Activated naive CD8-positive, alpha-beta T cell treated with anti-CD3 and anti-CD28 coated beads, Interleukin-2, amount 50 U/mL, for 16 hours (primary cell): ENCODE results near the gene MYORG.

Source experiments
- DNase-seq: peaks from one replicate; pipeline ENCODE4 v3.0.0-alpha.2; 2020; ENCODE audit warnings: low read depth, low spot score

Gene MYORG

DNA sequence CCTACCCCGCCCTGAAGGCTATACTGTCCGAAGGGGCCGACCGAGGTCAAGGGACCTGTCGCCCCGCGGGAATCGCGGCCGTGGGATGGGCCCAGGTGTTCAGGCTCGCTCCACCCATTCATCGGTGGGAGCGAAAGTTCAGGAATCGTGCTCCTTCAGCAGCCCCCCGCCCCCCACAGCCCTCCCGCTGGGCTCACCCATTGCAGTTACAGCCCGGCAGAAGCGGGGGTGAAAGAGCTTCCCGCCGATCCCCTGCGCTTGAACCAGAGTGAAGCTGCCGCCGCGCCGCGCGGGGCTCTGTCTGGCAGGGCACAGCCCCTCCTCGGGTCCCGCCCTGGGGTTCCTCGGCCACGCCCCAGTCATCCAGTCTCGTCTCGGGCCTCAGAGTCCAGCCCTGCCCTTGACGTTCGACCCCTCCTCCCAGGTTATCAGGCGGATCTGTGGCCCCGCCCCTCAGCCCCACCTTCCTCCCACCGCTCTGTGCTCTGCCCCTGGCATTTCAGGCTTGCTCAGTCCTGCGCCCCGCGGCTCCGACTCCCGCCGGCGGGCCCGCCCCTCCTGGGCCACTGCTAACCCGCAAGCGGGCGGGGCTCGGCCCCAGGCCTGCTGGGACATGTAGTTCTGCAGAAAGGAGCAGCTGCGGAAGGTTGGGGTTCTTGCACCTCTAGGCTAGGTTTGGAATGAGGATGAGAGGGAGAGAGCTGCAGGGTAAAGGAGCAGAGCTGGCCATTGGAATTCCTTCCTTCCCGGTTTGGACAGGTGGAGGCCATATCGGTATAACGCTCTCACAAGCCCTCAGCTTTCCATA, at the start of gene MYORG:
Gene MYORG, minus strand, starts transcription at position 303 of the 808 bp plus-strand sequence. CDS start 3,955 bp downstream, outside the sequence.
- peak; percentile 92 for DNase-seq

DNA sequence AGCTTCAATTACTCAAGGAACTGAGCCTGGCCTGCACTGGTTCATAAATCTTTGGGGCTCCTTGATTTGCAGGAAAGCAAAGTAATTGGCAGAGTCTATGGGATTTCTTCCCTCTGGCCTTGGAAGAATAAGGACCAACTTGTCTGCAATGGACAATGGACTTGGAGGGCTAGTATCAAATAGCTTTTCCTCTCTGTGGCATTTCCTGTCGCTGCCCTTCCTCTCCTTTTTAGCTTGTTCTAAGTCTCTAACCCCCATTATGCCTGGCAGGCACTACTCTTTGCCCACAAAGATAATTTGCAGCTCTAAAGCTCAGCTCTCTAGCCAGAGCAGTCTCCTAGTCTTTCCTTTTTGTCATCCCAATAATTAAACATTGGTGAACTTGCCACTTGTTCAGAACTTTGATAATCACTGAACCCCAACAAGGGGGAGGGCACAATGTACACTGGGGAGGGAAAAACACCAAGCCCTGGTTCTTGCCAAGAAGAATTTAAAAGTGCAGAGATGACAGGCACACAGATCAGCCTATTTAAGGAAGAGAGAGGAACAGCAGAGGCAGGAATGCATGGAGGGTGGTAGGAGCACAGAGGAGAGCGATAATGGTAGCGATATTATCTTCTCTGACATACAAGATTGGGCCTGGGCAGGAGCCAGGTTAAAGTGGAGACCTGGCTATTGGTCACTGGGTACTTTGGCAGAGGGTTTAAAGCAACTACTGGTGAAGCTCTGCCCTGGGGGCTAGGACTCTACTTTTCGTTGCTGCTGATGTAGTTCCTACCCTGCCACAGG, 43.2 kb upstream of the MYORG start:
- no peak for DNase-seq

DNA sequence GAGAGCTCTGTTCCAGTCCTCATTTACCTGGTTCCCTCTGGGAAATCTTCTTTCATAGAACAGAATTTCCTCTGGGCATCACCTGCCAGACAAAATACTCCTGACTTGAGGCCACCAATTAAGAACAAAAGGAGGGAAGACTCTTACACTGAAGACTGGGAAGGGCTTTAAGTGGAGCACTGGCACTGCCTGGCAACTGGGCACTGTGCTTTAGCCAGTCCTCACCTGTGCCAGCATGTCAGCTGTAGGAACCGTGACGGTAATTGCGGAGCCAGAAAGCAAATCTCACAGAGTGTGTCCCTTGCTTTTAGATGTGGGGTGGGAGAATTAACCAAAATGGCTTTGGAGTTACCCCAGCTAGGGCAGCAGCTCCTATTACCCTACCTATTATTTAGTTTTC, 41.0 kb upstream of the MYORG start:
- no peak for DNase-seq

DNA sequence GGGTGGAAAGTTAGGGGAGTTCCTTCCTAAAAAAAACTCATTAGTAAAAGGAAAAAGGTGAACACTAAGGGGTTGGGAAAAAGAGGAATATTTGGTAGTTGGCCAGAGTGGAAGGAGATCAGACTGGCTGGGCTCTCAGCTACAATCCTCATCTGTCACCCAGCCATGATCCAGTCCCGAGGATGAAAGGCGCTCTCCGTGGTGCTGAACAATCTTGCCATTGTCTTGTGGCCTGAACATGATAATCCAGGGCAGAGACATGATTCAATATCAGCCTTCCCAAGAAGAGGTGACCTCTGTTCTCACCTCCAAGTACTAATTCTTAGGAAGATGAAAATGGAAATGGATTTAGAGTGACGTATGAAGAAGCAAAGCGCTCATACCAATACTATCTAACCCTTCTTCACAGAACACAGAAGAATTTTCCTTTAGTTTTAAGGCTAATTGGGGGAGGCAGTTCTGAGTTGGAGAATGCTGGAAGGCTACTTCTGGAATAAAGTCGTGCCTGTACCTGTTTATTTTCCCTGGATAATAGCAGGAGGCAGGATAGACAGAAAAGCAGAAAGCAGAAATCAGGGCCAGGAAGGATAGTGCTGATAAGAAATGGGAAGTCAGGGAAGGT, 36.6 kb upstream of the MYORG start:
- DNase-seq: no peak

- no peak for DNase-seq
These were observed 35.6 kb upstream of the MYORG start for GRCh38 chr9:34412336-34412735.

- no peak for DNase-seq
These were observed 32.5 kb upstream of the MYORG start for GRCh38 chr9:34409154-34409553.

DNA sequence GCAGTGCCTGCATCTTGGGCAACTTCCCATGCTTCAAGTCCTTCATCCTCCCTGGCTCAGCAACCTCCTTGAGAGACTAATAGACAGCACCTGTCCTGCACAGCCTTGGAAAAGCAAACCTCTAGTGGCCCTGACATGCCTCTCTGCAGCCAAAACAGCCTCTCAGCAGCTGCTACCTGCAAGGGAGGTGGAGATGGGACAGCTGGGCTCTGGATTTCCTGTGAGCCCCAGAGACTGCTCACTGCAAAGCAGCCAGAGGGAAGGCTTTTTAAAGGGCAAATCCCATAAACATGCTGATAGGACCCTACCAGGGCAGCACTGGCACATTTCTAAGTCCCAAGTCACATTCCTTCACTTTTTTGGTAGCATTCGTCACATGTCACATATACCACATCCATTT, 31.5 kb upstream of the MYORG start:
- no peak for DNase-seq

DNA sequence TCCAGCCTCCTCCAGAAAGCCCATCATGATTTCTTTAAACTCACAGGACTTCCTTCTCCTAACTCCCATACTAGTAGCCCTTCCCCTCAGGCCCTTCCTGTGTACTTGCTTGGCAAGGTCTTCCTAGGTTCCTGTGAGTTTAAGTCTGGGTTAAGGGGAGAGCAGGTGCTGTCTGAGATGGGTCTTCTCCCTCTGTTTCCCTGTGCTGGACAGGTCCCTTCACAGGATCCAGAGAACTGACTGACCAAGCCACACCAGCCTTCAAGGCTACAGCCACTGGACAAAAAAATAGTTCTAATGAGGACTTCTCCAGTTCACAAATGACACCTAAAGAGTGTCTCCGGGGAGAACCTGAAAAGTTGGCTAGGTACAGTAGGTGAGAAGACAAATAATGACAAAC, 29.5 kb upstream of the MYORG start:
- no peak for DNase-seq

DNA sequence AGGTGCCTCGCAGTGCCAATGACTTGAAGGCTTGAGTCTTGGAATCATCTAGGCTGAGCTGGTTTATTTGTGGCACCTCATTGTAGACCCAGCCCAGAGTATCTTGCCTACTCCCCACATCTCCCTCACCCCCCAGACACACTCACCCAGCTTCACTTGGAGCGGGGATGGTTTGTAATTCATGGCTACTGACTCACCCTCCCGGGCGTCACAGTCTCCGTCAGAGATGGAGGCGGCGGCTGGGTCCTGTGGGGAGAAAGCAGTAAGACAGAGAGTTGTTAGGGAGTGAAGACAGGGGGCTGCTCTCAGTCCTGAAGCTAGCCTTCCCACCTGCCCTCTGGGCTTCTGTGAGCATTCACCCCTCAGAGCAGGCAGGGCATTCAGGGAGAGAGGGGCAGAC, 29.0 kb upstream of the MYORG start:
- DNase-seq: no peak

DNA sequence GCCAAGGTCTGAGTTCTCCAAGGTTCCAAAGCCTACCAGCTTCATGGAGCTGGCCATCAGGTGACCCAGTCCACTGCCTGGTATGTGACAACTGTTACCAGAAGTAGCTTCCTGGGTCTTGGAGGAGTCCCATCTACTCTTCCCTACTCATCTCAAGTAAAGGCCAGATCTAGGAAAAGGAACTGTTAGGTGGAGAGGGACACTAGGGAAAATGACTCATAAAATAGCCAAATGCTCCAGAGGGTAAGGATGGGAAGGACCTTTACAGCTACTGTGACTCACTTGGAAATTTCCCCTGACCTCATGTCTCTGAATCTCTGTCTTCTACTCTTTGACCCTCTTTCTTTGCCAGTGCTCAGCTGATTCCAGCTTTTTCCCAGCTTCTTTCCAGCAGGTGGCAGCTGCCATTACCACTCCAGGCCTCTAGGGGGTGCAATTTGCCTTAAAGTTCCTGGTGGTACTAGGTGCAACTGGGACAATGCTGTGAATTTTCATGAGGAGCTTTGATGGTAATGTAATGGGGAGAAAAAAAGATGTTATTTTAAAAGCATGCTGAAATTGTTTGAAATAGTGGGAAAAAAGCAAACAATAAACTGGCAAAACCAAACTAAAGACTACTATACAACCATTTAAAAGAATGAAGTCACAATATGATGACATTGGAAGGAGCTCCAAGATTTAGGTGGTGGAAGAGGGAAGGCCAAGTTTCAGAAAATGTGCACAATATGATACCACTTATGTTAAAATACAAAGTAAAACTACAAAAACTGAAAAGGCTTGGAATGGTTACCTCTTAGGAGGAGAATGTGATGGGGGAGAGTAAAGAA, 27.1 kb upstream of the MYORG start:
- DNase-seq: peak; percentile 15

- no peak for DNase-seq
These were observed 24.2 kb upstream of the MYORG start for GRCh38 chr9:34400686-34401602.

GRCh38 chr9:34400275-34400674, 23.6 kb upstream of the MYORG start:
- no peak for DNase-seq

DNA sequence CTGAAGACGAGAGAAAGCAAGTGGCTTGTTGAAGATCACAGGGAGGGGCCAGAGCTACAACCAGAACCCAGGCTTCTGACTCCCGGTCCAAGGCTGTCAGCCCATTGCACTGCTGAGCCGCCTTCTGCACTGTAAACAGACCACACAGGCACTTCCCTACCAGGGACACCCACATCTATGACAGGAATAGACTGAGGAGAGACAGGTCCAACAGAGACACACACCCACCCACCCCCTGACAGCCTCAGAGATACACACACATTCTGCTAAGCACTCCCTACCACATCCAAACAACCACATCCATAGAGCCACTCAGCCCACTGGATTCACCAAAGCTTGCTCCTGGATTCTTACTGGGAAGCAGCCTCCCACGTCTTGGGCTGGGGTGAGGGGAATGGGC, 23.0 kb upstream of the MYORG start:
- DNase-seq: no peak

- DNase-seq: no peak
These were observed 22.2 kb upstream of the MYORG start for GRCh38 chr9:34398875-34399274.

GRCh38 chr9:34396276-34397214, 19.8 kb upstream of the MYORG start:
- DNase-seq: no peak

DNA sequence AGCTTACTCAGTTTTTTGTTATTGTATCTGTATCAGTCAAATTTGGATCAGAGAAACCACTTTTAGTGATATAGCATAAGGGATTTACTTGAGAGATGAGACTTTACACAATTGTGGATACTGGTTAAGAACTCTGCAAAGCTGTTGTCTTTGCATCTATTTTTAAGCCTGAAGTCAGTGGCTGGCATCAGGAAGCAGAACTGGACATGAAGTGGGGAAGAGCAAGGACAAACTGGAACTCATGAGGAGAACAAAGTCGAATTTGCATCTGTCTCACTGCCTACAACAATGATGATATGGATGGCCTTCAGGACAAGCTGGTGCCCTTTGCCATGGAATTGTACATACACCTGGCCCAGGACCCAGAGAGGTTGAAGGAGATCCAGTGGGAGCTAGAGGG, 15.8 kb upstream of the MYORG start:
- DNase-seq: no peak

- DNase-seq: no peak
These were observed 10.5 kb upstream of the MYORG start for GRCh38 chr9:34387239-34387638.

DNA sequence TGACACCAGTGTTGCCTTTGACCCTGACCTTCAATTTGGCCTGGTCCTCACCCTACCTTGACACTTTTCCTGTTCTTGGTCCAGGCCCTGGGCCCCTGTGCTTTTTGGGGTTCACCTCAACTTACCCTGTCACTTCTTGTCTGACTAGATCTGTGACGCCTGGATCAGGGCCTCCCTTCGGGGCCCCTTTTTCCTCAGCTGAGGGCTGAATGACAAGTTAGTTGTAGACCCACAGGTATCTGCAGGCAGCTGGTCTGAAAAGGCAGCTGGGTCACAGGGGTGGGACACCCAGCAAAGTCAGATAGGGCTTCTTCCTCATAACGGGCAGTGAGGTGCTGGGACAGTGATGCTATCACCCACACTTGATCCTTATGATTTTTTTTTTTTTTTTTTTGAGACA, 10.0 kb upstream of the MYORG start:
- no peak for DNase-seq

GRCh38 chr9:34385561-34386230, 9.0 kb upstream of the MYORG start:
- DNase-seq: no peak
